RCC 7860 (cell line): Measurements from ENCODE around the gene EPM2AIP1.
"Not testable (repeated sequence)": the region's sequence is repeated elsewhere in the genome, so short reads cannot be mapped to it uniquely, and the experiment has no call there.

Experiments
- DNase-seq: peaks from one replicate; pipeline ENCODE4 v3.0.0-alpha.2; 2015; ENCODE audit warnings: low spot score
- FAIRE-seq: peaks from 2 replicates; lab custom pipeline; 2012; peaks lifted over from hg19 to GRCh38; lab: Jason Lieb, UNC

Gene EPM2AIP1

DNA sequence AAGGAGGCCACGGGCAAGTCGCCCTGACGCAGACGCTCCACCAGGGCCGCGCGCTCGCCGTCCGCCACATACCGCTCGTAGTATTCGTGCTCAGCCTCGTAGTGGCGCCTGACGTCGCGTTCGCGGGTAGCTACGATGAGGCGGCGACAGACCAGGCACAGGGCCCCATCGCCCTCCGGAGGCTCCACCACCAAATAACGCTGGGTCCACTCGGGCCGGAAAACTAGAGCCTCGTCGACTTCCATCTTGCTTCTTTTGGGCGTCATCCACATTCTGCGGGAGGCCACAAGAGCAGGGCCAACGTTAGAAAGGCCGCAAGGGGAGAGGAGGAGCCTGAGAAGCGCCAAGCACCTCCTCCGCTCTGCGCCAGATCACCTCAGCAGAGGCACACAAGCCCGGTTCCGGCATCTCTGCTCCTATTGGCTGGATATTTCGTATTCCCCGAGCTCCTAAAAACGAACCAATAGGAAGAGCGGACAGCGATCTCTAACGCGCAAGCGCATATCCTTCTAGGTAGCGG is at the start of gene EPM2AIP1:
TSS of gene EPM2AIP1 (minus strand) at position 326 of the 520 bp plus-strand sequence. CDS start at position 272, 54 bp downstream.
- peak; percentile 97 for FAIRE-seq
- DNase-seq = no peak

DNA sequence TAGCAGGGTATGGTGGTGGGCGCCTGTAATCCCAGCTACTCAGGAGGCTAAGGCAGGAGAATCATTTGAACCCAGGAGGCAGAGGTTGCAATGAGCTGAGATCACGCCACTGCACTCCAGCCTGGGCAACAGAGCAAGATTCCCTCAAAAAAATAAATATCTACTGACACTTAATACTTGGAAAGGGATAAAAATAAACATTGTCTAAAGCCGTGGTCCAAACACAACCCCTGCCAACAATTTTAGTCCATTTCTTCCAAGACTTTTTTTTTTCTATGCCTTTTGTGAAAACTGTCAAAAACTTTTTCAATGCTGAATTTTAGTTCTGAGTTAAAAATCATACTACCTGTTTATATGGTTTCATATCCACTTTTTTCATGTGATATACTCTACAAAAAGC is 49.8 kb upstream of the EPM2AIP1 start:
- DNase-seq, FAIRE-seq: not testable (repeated sequence)

DNA sequence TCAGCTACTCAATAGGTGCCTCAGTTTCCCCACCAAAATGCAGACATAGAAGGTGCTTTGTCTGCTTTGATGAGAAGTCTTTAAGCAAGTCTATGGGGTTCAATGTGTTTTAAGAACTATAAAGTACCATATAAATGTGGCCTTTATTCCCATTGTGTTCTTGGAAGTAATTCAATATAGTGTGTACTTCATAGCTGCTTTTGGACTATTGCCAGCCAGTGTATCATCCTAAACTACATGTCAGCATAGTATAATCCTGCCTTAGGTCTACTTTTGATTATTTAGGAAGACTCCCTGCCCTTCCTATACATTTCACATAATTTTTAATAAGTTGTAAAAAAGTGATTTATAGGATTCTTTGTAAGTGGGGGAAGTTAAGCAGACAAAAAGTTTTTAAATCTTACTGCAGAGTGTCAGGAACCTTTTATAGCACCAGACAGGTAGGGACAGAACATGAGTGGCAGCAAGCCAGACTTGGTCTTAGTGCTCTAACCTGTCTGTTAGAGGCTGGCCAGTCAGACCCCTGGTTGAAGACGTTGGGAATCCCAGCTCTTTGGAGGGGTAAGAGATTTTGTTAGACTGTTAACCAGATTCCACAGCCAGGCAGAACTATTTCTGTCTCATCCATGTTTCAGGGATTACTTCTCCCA is 48.7 kb upstream of the EPM2AIP1 start:
- DNase-seq (no peak), FAIRE-seq (no peak)

DNA sequence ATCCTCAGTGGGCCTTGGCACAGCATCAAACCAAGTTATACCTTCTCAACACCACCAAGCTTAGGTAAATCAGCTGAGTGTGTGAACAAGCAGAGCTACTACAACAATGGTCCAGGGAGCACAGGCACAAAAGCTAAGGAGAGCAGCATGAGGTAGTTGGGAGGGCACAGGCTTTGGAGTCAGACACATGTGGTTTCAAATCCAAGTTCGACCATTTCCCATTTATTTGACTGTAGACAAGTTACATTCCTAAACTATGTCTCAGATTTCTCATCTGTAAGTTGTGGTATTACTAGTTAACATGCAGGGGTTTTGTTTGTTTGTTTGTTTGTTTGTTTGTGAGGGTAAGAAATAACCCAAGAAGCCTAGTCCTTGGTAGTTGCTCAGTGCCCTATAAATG is 47.3 kb upstream of the EPM2AIP1 start:
- no peak for DNase-seq
- no peak for FAIRE-seq

DNA sequence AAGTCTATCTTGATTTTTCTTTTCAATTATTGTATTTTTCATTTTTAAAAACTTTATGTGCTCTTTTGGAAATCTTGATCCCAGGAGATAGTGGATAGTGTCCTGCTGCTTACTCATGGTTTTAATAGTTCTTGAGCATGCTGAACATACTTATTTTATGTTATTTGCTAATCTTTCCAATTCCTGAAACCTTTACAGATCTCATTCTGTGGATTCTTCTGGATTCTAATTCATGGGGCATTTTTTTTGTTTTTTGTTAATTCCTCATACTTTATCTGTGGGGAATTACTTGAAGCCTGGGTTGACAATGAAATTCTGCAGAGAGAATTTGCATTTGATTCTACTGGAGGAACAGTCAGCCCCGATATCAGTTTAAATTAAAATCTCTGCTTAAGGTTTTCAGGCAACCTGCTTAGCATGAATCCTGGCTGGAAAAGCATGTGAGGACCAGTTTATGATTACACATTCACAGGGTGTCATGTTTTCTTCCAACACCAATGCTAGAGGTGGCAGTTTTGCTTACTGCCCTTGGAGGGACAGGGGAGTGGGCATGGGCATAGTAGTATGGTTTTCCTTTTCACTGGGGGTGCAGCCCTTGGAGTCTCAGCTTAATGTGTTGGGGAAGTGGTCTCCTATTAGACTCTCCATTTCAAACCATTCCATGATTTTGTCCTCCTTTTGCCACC is 46.4 kb upstream of the EPM2AIP1 start:
- no peak for FAIRE-seq
- DNase-seq = no peak

DNA sequence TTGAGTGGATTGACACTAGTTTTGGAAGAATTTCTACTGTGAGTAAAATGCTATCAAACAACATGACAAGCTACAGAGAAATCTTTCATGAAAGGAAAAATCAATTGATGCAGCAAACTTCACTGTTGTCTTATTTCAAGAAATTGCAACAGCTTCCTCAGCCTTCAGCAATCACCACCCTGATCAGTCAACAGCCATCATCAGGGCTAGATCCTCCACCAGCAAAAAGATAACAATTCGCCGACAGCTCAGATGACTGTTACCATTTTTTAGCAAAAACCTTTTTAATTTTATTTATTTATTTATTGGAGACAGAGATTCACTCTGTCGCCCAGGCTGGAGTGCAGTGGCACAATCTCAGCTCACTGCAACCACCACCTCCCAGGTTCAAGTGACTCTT is 44.4 kb upstream of the EPM2AIP1 start:
- no peak for FAIRE-seq

DNA sequence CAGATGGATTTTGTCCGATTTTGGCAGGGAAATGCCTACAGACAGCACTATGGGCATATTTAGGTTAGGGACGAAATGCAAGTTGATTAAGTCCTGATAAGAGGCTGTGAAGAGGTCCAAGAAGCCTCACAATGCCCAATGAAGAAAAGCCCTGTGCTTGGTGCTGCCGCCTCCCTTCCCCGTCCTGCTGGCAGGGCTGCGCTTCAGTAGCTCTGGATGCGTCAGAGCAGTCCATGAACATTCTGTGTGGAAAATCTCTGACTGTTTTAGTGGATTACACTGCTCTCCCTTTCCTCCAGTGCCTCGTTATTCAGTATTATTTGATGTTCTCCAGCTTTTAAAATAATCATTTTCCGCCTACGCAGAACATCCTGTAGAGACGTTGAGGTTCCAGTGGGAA is 40.0 kb upstream of the EPM2AIP1 start:
- DNase-seq = no peak
- no peak for FAIRE-seq

More for the DNA sequence above, 44.4 kb upstream of the EPM2AIP1 start:
- DNase-seq = no peak

DNA sequence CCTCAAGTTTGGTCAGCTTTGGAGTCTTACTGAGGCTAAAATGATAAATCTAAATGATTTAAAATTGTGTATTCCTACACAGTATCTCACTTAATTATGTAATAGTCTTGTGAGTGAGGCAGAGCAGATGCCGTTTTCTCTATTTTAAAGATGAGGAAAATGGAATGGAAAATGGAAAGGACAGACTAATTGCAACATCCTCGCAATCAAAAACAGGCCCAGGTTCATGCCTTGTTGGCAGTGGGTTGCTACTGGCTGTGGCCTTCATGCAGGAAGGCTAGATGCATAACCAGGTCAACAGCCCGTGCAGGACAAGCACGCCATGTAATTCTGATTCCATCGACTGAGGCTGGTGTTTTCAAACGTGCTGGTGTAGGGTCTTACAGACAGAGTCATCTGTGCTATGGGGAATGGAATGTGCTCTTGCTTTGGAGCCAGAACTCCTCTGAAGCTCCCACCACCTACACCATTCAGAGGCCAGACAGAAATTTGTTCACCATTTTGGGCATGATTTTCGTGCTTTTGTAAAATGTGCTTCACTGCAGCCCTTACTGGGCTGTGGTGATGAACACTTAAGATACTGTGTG is 38.3 kb upstream of the EPM2AIP1 start:
- no peak for DNase-seq
- no peak for FAIRE-seq

DNA sequence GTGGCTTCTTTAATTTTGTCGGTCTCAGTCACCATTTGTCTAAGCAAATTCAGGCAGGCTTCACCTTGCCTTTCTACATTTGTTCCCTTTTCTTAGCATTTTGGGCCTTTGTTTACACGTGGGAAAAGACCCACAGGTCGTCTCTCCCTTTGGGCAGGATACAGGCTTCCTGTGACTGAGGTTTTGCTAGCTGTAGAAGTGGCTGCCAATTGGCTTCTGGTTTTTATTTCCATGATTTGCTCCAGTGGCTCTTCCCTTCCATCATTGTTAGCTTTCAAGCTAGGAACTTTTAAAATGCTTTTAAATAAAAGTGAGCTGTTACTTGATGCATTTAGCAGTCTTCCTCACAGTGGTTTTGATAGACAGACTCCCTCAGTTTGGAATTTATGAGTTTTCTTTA is 37.7 kb upstream of the EPM2AIP1 start:
- no peak for DNase-seq
- FAIRE-seq = no peak

DNA sequence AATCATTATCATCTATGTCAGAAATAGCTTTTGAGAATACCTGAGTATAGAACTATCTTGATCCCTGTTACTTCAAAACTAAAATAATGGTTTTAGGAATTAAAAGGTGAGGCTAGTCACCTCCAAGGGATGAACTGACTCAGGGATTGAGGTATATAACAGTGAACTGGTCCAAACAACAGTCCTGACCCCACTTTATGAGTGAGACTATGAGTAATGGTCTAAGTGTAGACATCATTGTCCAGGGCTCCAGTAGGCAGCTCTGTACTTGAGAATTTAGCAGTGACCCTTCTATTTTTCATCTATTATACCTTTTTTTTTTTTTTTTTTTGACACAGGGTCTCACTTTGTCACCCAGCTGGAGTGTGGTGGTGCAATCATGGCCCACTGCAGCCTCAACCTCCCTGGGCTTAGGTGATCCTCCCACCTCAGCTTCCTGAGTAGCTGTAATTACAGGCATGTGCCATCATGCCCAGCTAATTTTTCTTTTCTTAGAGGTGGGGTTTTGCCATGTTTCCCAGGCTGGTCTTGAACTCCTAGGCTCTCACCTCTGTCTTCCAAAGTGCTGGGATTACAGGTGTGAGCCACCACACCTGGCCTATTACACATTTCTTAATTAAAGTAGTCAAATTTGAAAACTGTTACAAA is 36.7 kb upstream of the EPM2AIP1 start:
- FAIRE-seq (no peak), DNase-seq (no peak)

DNA sequence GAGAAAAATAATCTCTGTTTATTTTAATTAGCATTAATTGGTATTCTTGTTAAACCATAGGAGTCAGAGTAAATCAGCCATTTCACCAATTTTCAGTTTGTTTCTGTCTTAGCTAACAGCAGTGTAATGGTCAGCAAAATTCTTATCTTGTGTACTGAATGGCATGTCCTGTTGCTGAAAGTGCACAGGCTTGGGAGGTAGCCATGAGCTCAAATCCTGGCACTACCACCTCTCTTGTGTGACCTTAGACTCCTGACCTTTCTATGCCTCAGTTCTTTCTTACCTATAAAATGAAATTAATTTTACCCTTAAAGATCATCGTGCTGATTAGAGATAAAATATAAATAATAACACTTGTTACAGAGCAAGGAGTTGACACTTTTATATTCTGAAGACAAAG is 36.2 kb upstream of the EPM2AIP1 start:
- FAIRE-seq (no peak), DNase-seq (no peak)

DNA sequence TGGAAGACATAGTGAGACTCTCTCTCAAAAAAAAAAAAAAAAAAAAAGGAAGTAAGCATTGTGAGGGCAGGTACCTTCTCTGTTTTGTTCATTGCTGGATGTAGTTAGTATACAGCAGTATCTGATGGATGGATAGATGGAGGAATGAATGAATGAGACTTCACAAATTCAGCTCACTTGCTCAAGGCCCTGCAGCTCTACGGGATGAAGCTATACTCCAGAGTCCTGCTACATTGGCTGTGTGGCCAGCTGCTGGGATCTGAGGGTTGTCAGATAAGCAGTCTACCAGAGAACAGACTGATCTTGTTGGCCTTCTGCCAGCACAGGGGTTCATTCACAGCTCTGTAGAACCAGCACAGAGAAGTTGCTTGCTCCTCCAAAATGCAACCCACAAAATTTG is 35.4 kb upstream of the EPM2AIP1 start:
- DNase-seq = no peak
- no peak for FAIRE-seq

DNA sequence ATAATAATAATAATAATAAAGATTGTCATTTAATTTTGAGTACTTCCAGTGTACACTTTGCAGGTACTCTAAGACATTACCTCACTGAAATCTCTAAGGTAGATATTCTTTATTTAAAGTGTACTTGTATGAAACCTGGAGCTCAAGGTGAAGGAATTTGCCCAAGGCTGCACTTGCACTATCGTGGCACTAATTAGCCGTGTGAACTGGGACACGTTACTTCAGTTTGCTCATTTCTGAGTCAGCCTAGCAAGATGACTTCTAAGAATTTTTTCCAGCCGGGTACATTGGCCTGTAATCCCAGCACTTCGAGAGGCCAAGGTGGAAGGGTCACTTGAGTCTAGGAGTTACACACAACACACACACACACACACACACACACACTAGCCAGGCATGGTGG is 33.9 kb upstream of the EPM2AIP1 start:
- FAIRE-seq (no peak), DNase-seq (no peak)

DNA sequence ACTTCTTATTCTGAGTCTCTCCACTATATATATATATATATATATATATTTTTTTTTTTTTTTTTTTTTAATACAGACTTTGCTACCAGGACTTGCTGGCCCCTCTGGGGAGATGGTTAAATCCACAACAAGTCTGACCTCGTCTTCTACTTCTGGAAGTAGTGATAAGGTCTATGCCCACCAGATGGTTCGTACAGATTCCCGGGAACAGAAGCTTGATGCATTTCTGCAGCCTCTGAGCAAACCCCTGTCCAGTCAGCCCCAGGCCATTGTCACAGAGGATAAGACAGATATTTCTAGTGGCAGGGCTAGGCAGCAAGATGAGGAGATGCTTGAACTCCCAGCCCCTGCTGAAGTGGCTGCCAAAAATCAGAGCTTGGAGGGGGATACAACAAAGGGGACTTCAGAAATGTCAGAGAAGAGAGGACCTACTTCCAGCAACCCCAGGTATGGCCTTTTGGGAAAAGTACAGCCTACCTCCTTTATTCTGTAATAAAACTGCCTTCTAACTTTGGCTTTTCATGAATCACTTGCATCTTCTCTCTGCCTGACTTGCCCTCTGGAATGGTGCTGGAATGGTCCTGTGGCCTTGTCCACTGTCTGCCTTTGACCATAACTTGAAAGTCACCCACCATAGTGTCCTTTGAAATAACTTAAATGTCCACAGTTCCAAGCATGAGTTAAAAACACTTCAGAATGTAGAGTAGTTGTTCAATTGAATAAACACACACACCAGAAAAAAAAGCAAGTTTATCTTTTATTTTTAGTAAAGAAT is 32.8 kb upstream of the EPM2AIP1 start:
- no peak for DNase-seq
- no peak for FAIRE-seq

DNA sequence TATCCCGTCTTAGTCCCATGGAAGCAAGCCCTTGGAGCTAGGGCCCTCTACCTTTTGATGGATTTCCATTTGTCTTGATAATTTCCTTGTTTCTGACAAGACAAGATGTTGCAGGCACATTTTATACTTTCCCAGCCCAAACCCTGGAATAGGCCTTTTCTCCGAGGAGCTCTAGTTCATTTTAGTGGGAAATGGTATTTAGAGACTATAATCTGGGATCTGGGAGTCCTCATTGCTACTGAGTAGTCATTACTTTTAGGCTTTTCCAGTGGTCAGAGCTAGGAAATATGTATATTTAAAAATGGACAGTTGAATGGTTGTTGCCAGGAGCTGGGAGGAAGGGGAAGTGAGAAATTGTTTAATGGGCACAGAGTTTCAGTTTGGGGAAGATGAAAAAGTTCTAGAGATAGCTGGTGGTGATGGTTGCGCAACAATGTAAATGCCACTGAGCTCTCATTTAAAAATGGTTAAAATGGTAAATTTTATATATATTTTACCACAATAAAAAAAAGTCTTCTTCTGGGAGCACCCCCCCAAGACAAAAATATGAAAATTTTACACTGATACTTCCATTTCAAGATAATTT is 32.0 kb upstream of the EPM2AIP1 start:
- DNase-seq (no peak), FAIRE-seq (no peak)

DNA sequence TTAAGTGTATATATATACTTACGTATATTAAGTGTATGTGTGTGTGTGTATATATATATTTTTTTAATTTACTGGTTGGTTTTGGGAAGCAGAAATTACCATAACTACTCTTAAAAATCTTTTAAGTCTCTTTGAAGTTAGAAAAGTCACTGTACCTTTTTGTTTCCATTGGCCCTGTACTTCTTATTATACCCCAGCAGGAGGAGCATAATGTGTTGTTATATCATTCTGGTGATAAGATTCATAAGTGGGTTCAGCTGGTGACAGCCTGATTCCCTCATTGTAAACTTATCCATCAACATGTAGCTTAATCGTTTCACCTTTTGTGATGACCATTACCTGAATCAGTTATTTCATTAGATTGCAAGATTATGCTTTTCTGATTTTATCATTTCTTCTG is 31.2 kb upstream of the EPM2AIP1 start:
- DNase-seq = peak; percentile 8
- no peak for FAIRE-seq

DNA sequence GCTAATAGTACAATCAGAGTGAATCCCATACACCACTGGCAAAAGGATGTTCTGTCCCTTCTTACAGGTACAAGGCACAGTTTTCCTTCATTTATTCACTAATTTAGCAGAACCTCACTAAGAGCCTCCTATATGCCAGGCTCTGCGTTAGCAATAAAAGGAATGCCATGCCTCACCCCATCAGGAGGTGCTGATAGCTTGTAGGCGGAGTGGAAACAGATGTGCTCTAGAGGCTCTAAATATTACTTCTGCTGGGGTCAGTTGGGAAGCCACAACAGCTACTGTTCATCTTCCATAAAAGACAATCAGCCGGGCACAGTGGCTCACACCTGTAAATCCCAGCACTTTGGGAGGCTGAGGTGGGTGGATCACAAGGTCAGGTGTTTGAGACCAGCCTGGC is 24.8 kb upstream of the EPM2AIP1 start:
- DNase-seq = no peak
- FAIRE-seq = no peak

DNA sequence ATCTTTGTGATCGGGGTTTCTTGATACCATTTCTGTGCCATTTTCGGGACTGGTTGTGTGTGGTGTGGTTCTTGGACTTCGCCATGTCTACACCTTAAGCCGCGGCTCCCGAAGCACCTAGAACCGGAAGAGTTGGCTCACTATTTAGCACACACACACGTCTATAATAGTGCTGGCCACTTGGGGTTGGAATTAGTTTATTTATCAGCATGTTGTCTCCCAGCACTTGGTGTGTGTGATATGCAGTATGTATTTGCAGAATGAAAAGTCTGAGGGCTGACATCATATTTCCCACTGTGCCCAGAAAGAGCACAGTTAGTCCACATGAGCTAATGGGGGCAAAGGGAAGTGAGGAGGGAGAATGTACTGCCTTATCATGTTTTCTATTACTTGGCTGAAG is 24.0 kb upstream of the EPM2AIP1 start:
- FAIRE-seq = no peak
- no peak for DNase-seq

DNA sequence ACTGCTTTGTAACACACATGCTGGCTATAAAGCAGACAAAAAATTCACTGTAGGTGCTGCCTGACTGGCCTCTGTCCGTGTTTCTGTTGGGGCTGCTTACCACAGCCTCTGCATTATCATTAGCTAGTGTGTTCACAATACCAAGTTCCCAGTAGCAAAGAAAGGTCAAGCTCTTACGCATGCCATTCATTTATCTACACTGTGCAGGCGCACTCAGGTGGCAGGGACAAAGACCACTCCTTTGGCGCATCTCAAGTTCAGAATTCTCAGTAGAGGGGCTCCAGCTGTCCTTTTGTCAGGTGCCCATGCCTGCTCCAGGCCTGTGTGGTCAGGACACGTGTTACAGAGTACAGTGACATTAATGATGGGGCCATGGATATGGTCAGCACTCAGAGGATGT is 22.7 kb upstream of the EPM2AIP1 start:
- FAIRE-seq = no peak
- DNase-seq = no peak

DNA sequence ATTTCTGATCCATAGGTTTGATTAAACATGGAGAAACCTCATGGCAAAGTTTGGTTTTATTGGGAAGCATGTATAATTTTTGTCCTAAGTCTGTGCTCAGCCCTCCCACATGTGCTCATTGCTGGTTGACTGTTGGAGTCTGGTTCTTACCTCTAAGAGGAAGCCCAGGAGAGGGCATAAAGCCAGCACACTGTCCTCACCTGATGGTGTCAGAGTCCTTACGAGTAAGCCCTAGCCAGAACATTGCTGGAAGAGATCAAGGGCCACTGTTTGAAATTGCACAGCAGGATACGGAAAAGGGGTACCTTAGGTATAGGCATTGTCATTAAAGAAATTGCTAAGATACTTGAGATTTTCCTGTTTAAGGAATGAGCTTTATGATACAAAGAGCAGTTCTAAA is 21.7 kb upstream of the EPM2AIP1 start:
- FAIRE-seq (no peak), DNase-seq (no peak)
